Karpas-422 (cell line): Measurements from ENCODE around the gene VSIG4. TPM values are rescaled to one million over a fixed set of nuclear protein-coding genes. Genes with fewer than 3 reads are reported as not detected.

ENCODE experiments used
- DNase-seq: peaks from one replicate; pipeline ENCODE4 v3.0.0-alpha.2; 2015
- H2AFZ ChIP-seq: fragments of 200-600 bp; sonication (generic); 2 replicates; pipeline ENCODE4 v1.6.1; 2014; ENCODE audit warnings: antibody characterized with exemption, low read length, mixed read lengths
- H3K27ac ChIP-seq: fragments of 200-600 bp; sonication (generic); 2 replicates; pipeline ENCODE4 v1.5.1; 2014; ENCODE audit warnings: mild to moderate bottlenecking, low read length, moderate library complexity
- H3K27me3 ChIP-seq: fragments of 200-600 bp; sonication (generic); 2 replicates; pipeline ENCODE4 v1.6.1; 2014; ENCODE audit warnings: low read length, mixed read lengths
- H3K36me3 ChIP-seq: fragments of 200-600 bp; sonication (generic); 2 replicates; pipeline ENCODE4 v1.6.1; 2014; ENCODE audit warnings: low read length, mixed read lengths; ENCODE audit not compliant: insufficient read depth
- H3K4me1 ChIP-seq: fragments of 200-600 bp; sonication (generic); 2 replicates; pipeline ENCODE4 v1.6.1; 2014; ENCODE audit warnings: mild to moderate bottlenecking, low read length, mixed read lengths
- H3K4me2 ChIP-seq: fragments of 200-600 bp; sonication (generic); 2 replicates; pipeline ENCODE4 v1.6.1; 2014; ENCODE audit warnings: low read length, low read depth, mild to moderate bottlenecking; ENCODE audit not compliant: poor library complexity, severe bottlenecking
- H3K4me3 ChIP-seq: fragments of 200-600 bp; sonication (generic); 2 replicates; pipeline ENCODE4 v1.5.1; 2014; ENCODE audit warnings: mild to moderate bottlenecking, antibody characterized with exemption, low read length, mixed read lengths
- H3K79me2 ChIP-seq: fragments of 200-600 bp; sonication (generic); 2 replicates; pipeline ENCODE4 v1.6.1; 2014; ENCODE audit warnings: mild to moderate bottlenecking, low read length, mixed read lengths
- H3K9ac ChIP-seq: fragments of 200-600 bp; sonication (generic); 2 replicates; pipeline ENCODE4 v1.6.0; 2014; ENCODE audit warnings: low read length
- H3K9me2 ChIP-seq: fragments of 200-600 bp; sonication (generic), shearing (Covaris generic); replicated peaks from 2 replicates; pipeline ENCODE4 v1.6.0; 2014; ENCODE audit warnings: mild to moderate bottlenecking, low read length, moderate library complexity; ENCODE audit not compliant: insufficient read depth
- H3K9me3 ChIP-seq: fragments of 300-700, 200-600 bp; sonication (generic); 2 replicates; pipeline ENCODE4 v1.6.1; 2014; ENCODE audit warnings: low read length, mixed read lengths
- H4K20me1 ChIP-seq: fragments of 200-600 bp; sonication (generic); 2 replicates; pipeline ENCODE4 v1.6.1; 2014; ENCODE audit warnings: mild to moderate bottlenecking, antibody characterized with exemption, low read length, low read depth; ENCODE audit not compliant: insufficient read depth
- total RNA-seq: library from RNA; depleted of rRNA; stranded (reverse); fragments of >200 nt; shearing (Covaris generic); gene quantifications from 2 replicates; pipeline ENCODE4 v1.2.3, GENCODE V29; 2014; ENCODE audit warnings: low replicate concordance

The VSIG4 gene
- total RNA-seq, 1 experiment from 2014 or later = not detected

- Histone ChIP-seq H3K4me1 (no peaks in the 10 kb centered on the region; the same call in 1 of the 2 replicates), H3K27ac (no peak overlapping the region), H3K9me3 (no peaks in the 10 kb centered on the region)
Measured at GRCh38 chrX:66009231-66009845, 30.5 kb downstream of the VSIG4 start.

GRCh38 chrX:66008328-66008970, 31.4 kb downstream of the VSIG4 start:
- Histone ChIP-seq H3K4me2 (no peak overlapping the region), H3K4me1 (no peaks in the 10 kb centered on the region; the same call in 1 of the 2 replicates), H4K20me1 (no peaks in the 10 kb centered on the region), H2AFZ (no peak overlapping the region), H3K36me3 (no peaks in the 10 kb centered on the region), H3K9ac (no peak overlapping the region), H3K9me2 (no peaks in the 10 kb centered on the region), H3K9me3 (no peaks in the 10 kb centered on the region), H3K4me3 (no peak overlapping the region), H3K27ac (no peak overlapping the region), H3K27me3 (no peaks in the 10 kb centered on the region), H3K79me2 (no peaks in the 10 kb centered on the region)
- no peak for DNase-seq

More at GRCh38 chrX:66009231-66009845, 30.5 kb downstream of the VSIG4 start:
- DNase-seq = no peak
- no peak overlapping the region for H3K4me3 ChIP-seq
- no peaks in the 10 kb centered on the region for H3K36me3 ChIP-seq
- no peaks in the 10 kb centered on the region for H3K9me2 ChIP-seq
- no peaks in the 10 kb centered on the region for H3K79me2 ChIP-seq
- H3K4me2 ChIP-seq = no peak overlapping the region
- H3K27me3 ChIP-seq = no peaks in the 10 kb centered on the region
- no peak overlapping the region for H3K9ac ChIP-seq
- H4K20me1 ChIP-seq = no peaks in the 10 kb centered on the region
- H2AFZ ChIP-seq = no peak overlapping the region

- no peak for DNase-seq
- H3K27ac ChIP-seq = no peak overlapping the region
- no peak overlapping the region for H3K4me3 ChIP-seq
- H3K36me3 ChIP-seq = no peaks in the 10 kb centered on the region
- H3K27me3 ChIP-seq = no peaks in the 10 kb centered on the region
- no peaks in the 10 kb centered on the region for H4K20me1 ChIP-seq
- no peak overlapping the region for H3K9ac ChIP-seq
- no peaks in the 10 kb centered on the region for H3K9me3 ChIP-seq
- H3K79me2 ChIP-seq = no peaks in the 10 kb centered on the region
- H3K4me1 ChIP-seq = no peaks in the 10 kb centered on the region
- H2AFZ ChIP-seq = no peak overlapping the region
- H3K4me2 ChIP-seq = no peak overlapping the region
- no peaks in the 10 kb centered on the region for H3K9me2 ChIP-seq
Measured at GRCh38 chrX:66007851-66008250, 32.0 kb downstream of the VSIG4 start.

- H4K20me1 ChIP-seq = no peaks in the 10 kb centered on the region
- no peaks in the 10 kb centered on the region for H3K9me2 ChIP-seq
- H3K36me3 ChIP-seq = no peaks in the 10 kb centered on the region
- H3K79me2 ChIP-seq = no peaks in the 10 kb centered on the region
- H3K4me2 ChIP-seq = no peak overlapping the region
- no peaks in the 10 kb centered on the region for H3K27me3 ChIP-seq
- H3K4me3 ChIP-seq = no peak overlapping the region
- H2AFZ ChIP-seq = no peak overlapping the region
- no peak overlapping the region for H3K9ac ChIP-seq
- no peaks in the 10 kb centered on the region for H3K9me3 ChIP-seq
- no peak overlapping the region for H3K27ac ChIP-seq
- DNase-seq = no peak
- no peaks in the 10 kb centered on the region for H3K4me1 ChIP-seq
Measured at GRCh38 chrX:66005830-66006449, 33.9 kb downstream of the VSIG4 start.

- no peak overlapping the region for H3K4me2 ChIP-seq
- H4K20me1 ChIP-seq = no peaks in the 10 kb centered on the region
- no peak overlapping the region for H2AFZ ChIP-seq
- H3K27me3 ChIP-seq = no peaks in the 10 kb centered on the region
- no peaks in the 10 kb centered on the region for H3K79me2 ChIP-seq
- no peaks in the 10 kb centered on the region for H3K9me3 ChIP-seq
- H3K4me3 ChIP-seq = no peak overlapping the region
- H3K27ac ChIP-seq = no peak overlapping the region
- no peaks in the 10 kb centered on the region for H3K4me1 ChIP-seq
- DNase-seq = no peak
- no peak overlapping the region for H3K9ac ChIP-seq
- H3K9me2 ChIP-seq = no peaks in the 10 kb centered on the region
- H3K36me3 ChIP-seq = no peaks in the 10 kb centered on the region
Measured at GRCh38 chrX:66004928-66005829, 34.7 kb downstream of the VSIG4 start.

- H3K27ac ChIP-seq = no peak overlapping the region
- H3K27me3 ChIP-seq = no peaks in the 10 kb centered on the region
- no peaks in the 10 kb centered on the region for H3K4me1 ChIP-seq
- no peaks in the 10 kb centered on the region for H3K9me2 ChIP-seq
- DNase-seq = no peak
- H3K79me2 ChIP-seq = no peaks in the 10 kb centered on the region
- H3K4me3 ChIP-seq = no peak overlapping the region
- H2AFZ ChIP-seq = no peak overlapping the region
- H3K36me3 ChIP-seq = no peaks in the 10 kb centered on the region
- H3K9ac ChIP-seq = no peak overlapping the region
- H4K20me1 ChIP-seq = no peaks in the 10 kb centered on the region
- no peak overlapping the region for H3K4me2 ChIP-seq
- H3K9me3 ChIP-seq = no peaks in the 10 kb centered on the region
Measured at GRCh38 chrX:66002824-66003680, 36.8 kb downstream of the VSIG4 start.

GRCh38 chrX:66001596-66001995, 38.3 kb downstream of the VSIG4 start:
- no peak overlapping the region for H2AFZ ChIP-seq
- no peaks in the 10 kb centered on the region for H3K4me1 ChIP-seq
- no peak overlapping the region for H3K27ac ChIP-seq
- no peak overlapping the region for H3K4me3 ChIP-seq
- H3K79me2 ChIP-seq = no peaks in the 10 kb centered on the region
- H3K9me2 ChIP-seq = no peaks in the 10 kb centered on the region
- H3K4me2 ChIP-seq = no peak overlapping the region
- DNase-seq = no peak
- no peaks in the 10 kb centered on the region for H4K20me1 ChIP-seq
- H3K36me3 ChIP-seq = no peaks in the 10 kb centered on the region
- no peaks in the 10 kb centered on the region for H3K27me3 ChIP-seq
- no peaks in the 10 kb centered on the region for H3K9me3 ChIP-seq
- H3K9ac ChIP-seq = no peak overlapping the region
